Left renal cortex interstitium (tissue), 4 donors: Measurements from ENCODE around the gene OSM. TPM values are rescaled to one million over a fixed set of nuclear protein-coding genes. Genes with fewer than 3 reads are reported as not detected.

Experiments used
- DNase-seq, 4 donors: peaks; one replicate each; pipeline ENCODE4 v3.0.0-alpha.2; 2013; ENCODE audit warnings: low read depth in 4 of 4, low spot score in 2 of 4, missing footprints in 1 of 4
- polyA plus RNA-seq, 4 donors: library from polyadenylated mRNA; unstranded; fragments of 120-200 nt; gene quantifications; one replicate each; pipeline ENCODE4 v1.2.1, GENCODE V29; 2013; ENCODE audit not compliant: insufficient read length in 4 of 4

The OSM gene
- under 1 TPM in 3 of 4 donors, not detected in 1; 0.13 to 0.38 (median 0.34) TPM for polyA plus RNA-seq

- no peak for DNase-seq
These were observed at the start of gene OSM for GRCh38 chr22:30266445-30267381. Gene OSM, minus strand, starts transcription at chr22:30266851. Its CDS starts 52 bp downstream, at chr22:30266799.

GRCh38 chr22:30315962-30316576 is 49.4 kb upstream of the OSM start:
- no peak for DNase-seq

DNA sequence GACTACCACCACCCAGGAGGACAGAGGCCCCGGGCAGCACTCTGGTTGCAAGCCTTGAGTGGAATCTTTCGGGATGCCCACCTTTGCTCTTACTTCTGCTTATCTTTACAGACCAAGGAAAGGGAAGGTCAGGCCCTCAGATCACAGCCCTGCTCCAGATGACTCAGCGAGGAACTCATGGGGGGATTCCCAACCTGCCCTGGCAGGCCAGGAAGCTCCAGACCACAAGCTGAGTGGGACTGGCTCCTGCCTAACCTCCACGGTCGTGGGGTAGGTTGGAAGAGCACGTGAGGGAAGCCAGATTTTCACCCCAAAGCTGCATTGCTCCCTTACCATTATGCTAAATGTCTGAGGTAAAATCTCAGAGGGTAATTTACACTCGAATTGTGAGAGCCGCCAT is 48.3 kb upstream of the OSM start:
- no peak for DNase-seq

DNA sequence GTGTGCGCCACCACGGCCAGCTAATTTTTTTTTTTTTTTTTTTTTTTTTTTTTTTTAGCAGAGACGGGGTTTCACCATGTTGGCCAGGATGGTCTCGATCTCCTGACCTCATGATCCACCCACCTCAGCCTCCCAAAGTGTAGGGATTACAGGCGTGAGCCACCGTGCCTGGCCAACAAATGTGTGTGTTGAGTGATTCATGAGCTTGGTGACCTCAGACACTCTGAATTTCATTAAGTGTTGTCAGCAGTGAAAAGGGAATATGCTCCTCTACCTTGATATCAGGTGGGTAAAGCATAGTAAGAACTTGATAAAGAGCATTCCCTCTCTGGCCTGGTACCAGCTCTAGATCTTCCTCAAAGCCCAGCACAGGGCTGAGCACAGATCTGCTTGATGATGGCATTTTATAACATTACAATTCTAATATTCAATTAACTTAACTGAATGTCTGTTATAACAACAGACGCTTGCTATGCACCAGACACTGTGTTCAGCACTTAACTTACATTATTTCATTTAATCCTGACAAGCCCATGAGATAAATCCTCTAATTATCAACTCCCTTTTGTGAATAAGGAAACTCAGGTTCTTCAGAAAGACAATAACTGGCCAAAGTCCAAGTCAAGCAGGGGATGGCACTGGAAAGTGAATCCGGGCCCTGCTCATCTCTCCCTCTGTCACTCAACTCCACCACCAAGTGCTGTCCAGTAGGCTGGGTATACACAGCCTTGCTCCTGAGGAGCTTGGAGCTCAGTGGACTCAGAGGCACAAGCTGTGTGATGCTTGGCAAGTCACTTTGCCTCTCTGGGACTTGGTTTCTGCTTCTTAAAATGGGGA is 47.1 kb upstream of the OSM start:
- no peak for DNase-seq

DNA sequence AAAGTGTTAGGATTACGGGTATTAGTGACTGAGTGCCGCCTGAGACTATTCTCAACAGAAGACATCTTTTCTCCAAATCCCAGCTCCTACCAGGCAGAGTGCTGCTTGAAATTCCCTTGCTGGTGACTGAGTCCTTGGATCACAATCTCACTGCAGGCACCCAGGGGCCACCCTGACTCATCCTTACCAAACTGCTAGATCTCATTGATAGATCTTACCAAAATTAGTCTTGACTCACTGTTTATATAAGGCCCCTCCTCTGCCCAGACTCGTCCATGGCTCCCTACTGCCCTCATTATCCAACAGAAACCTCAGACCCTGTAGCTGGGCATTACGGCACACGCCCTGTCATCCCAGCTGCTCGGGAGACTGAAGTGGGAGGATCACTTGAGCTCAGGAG is 45.4 kb upstream of the OSM start:
- no peak for DNase-seq

DNA sequence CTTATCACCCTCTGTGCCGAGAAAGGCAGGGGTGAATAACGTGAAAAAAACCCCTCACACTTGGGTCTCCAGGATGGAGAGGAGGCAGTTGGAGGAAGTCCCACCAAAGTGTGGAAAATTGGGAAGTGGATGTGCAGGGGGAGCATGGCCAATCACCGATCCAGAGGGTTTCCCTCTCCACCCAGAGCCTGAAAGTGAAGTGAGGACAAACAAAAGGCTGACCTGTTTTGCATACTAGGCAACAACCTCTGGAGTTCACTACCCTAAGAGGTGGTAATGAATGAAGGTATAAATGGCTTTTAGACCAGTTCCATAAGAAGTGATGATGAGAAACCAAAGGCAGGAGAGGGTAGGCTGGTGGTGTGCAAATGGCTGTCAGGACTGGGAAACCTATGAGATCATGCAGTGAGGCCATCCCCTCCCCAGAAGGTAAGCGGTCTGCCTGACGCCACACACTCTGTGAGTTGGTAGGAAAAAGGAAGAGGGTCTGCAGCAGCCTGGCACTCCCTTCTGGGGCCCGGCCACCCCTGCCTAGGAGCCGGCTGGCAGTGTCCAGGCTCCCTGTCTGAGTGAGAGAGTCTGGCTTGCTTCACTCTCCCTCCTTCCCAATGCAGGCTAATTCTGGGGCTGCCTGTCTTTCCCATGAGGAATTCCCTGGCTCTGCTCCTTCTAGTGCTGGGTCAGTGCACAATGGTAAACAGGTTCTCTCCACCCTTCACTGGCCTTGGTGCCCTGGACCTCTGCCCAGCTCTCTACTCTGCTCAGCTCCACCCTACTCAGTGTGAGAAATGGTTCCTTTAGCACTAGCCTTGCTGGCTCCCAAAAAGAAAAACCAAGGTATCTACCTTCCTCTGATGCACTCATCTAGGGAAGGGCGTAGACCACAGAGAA is 44.5 kb upstream of the OSM start:
- no peak for DNase-seq

DNA sequence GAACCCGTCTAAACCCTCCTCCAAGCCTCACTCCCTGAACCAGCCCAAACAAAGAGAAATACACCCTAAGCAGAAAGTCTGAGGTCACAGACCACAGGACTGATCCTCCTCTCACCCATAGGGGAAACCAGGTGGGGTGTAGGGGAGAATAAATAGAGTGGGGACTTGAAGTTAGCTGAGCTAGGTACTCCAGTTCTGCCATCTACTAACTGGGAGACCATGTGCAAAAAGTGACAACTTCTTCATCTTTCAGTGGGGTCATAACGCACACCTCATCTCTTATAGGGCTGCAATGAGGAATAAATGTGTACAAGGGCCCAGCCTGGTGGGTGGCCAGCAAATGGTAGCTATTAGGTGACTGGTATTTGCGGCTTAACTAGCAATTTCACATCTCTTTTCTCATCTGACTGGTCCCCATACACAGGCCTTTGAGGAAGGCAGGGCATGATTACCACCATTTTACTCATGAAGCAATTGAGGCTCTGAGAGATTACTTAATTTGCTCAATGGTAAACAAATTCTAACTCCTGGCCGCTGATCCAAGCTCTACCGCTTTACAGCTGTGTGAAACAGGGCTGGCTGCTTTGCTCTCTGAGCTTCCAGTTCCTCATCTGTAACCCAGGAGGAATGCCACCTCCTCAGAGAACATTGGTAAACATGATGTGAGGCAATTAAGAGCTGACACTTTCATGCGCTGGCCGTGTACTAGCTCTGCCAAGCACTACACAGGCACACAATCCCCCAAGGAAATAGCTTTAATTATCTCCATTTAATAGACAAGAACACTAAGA is 43.5 kb upstream of the OSM start:
- no peak for DNase-seq

DNA sequence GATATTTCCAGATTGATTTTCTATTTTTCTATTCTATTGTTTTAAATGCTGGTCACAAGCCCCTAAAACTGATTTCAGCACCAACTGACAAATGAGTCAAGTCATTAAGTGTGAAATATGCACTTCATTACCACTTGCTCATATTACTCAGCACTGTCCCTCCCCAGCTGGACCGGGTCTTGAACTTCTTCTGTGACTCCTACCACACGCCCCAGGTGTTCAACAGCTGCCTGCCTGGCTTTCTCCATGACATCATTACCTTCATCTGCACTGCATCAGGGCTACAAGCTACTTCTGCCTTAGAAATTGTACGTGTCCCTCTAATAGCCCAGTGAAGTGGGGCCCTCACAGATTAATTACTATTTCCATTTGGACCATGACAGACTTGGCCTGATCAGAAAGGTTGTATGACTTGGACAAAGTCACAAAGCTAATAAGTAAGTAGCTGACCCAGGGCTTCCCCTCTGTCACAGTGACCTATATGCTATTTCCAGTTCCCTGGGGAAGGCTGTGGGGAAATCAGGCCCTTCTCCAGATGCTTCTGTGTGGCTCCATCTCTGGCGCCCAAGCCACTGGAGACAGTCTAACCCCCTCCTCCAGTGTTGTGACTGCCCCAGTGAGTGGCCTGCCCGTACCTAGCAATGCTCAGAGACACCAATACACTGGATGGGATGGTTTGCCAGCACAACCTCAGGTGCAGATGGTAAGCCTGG is 42.0 kb upstream of the OSM start:
- DNase-seq, result no peak

DNA sequence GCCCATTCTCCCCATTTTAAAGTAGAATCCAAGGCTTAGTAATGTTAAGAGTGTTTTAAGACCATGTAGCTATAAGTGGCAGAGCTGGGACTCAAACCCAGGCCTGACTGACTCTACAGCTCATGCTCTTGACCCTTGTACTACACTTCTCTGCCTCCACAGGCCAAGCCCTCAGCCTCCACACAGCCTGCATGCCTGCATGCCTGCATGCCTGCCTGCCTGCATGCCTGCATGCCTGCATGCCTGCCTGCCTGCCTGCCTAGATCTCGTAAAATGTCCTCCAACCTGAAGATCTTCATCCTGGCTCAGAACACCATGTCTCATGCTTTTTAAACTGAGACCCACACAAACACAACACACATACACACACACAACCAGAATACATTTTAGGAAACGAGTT is 41.4 kb upstream of the OSM start:
- no peak for DNase-seq

GRCh38 chr22:30307041-30307574 is 40.5 kb upstream of the OSM start:
- no peak for DNase-seq

DNA sequence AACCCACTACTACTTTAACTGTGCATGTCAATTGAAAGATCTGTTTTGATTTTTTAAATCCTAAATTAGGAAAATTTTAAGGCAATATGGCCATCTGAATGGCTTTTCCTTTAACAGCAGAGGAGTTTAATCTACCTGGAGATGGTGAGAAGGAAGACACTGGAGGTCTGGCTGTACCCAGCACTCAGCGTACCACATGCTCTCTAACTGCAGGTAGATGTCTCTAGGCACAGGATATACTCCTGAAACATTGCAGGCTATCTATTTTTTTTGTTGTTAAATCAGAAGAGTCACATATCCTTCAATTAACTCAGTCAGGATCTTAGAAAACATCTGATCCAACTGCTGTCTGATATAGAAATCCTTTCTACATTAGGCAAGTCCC is 40.0 kb upstream of the OSM start:
- no peak for DNase-seq

GRCh38 chr22:30305906-30306626 is 39.4 kb upstream of the OSM start:
- no peak for DNase-seq

DNA sequence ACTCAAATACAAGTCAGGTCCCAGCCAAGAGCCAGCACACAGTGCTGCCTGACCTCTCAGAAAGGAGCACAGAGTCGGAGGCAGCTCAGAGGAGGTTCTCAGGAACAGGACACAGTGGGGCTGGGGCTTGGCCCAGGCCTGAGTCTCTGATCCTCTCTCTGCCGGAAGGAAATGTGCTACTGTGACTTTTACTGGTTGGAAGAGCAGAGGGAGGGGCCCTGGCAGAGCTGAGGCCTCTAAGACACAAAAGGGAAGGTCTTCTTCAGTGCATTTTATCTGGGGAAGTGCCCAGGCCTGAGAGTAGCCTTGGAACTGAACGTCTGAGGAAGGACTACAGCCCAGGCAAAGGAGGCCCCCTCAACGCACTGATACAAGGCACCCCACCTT is 38.9 kb upstream of the OSM start:
- DNase-seq, result no peak

- DNase-seq, result no peak
These were observed 38.0 kb upstream of the OSM start for GRCh38 chr22:30304495-30305244.

GRCh38 chr22:30302810-30303138 is 36.1 kb upstream of the OSM start:
- no peak for DNase-seq

- no peak for DNase-seq
These were observed 35.6 kb upstream of the OSM start for GRCh38 chr22:30301995-30302809.
